ENCODE measurements around the gene RD3L. TPM values are rescaled to one million over a fixed set of nuclear protein-coding genes. Genes with fewer than 3 reads are reported as not detected.

The RD3L gene
- total and polyA plus RNA-seq, 10 of the 15 experiments (the other 5 are each of a cell fraction or from before 2014, with no cell fraction given), result not detected

- TF ChIP-seq SKIL (IDR thresholded peaks at IDR 0.05; ENCODE audit: low read depth, poor library complexity, severe bottlenecking), result no peak
- TF ChIP-seq HDAC6 (IDR thresholded peaks at IDR 0.05; ENCODE audit: unreplicated experiment), result no peak
- TF ChIP-seq EGR1 (IDR thresholded peaks at IDR 0.05; ENCODE audit: borderline replicate concordance in 1 of 2, low read depth in 2 of 2, low read length in 2 of 2), result peak in 1 of 2 experiments; percentile 76; a peak in 2 of 3 replicates
- no peak for TF ChIP-seq MEF2B (IDR thresholded peaks at IDR 0.05; ENCODE audit: partially characterized antibody, poor library complexity, severe bottlenecking)
- peak; percentile 60 for TF ChIP-seq E4F1 (IDR thresholded peaks at IDR 0.05; ENCODE audit: borderline replicate concordance, partially characterized antibody)
- no peak for TF ChIP-seq NFXL1 (IDR thresholded peaks at IDR 0.05; ENCODE audit: borderline replicate concordance)
- no peak for TF ChIP-seq ATF2 (IDR thresholded peaks at IDR 0.05; ENCODE audit: low read length)
- no peak for TF ChIP-seq BRCA1 (IDR thresholded peaks at IDR 0.05; ENCODE audit: low read depth, low read length)
- no peak for TF ChIP-seq NFYA (IDR thresholded peaks at IDR 0.05; ENCODE audit: borderline replicate concordance, low read depth, low read length)
- 0 out of 2 replicates have a peak, but pooled peaks have one; percentile 26 for TF ChIP-seq ATF3 (IDR thresholded peaks at IDR 0.05; ENCODE audit: borderline replicate concordance, extremely low read depth, low read depth, low read length)
- TF ChIP-seq CEBPZ (IDR thresholded peaks at IDR 0.05; ENCODE audit: low read depth, low read length), result no peak
- TF ChIP-seq MXI1 (IDR thresholded peaks at IDR 0.05; ENCODE audit: low read depth, low read length), result no peak
- TF ChIP-seq TCF3 (IDR thresholded peaks at IDR 0.05; ENCODE audit: borderline replicate concordance, insufficient read depth, low read depth, low read length), result 0 out of 2 replicates have a peak, but pooled peaks have one; percentile 23
- no peak for TF ChIP-seq SMAD1 (IDR thresholded peaks at IDR 0.05; ENCODE audit: low read depth, partially characterized antibody)
- no peak for TF ChIP-seq SUPT20H (IDR thresholded peaks at IDR 0.05; ENCODE audit: borderline replicate concordance, control insufficient read depth, low read depth, low read length)
- no peak for TF ChIP-seq STAT3 (IDR thresholded peaks at IDR 0.05; ENCODE audit: low read depth, low read length)
Observed at GRCh38 chr14:103920981-103921854, 21.1 kb downstream of the RD3L start (continued).
